Activated naive CD4-positive, alpha-beta T cell treated with anti-CD3 and anti-CD28 coated beads, Interleukin-2, amount 50 U/mL, for 16 hours (primary cell): ENCODE measurements around the gene PDIA5.

Experiments used
- DNase-seq: peaks from one replicate; pipeline ENCODE4 v3.0.0-alpha.2; 2020

PDIA5 gene

DNA sequence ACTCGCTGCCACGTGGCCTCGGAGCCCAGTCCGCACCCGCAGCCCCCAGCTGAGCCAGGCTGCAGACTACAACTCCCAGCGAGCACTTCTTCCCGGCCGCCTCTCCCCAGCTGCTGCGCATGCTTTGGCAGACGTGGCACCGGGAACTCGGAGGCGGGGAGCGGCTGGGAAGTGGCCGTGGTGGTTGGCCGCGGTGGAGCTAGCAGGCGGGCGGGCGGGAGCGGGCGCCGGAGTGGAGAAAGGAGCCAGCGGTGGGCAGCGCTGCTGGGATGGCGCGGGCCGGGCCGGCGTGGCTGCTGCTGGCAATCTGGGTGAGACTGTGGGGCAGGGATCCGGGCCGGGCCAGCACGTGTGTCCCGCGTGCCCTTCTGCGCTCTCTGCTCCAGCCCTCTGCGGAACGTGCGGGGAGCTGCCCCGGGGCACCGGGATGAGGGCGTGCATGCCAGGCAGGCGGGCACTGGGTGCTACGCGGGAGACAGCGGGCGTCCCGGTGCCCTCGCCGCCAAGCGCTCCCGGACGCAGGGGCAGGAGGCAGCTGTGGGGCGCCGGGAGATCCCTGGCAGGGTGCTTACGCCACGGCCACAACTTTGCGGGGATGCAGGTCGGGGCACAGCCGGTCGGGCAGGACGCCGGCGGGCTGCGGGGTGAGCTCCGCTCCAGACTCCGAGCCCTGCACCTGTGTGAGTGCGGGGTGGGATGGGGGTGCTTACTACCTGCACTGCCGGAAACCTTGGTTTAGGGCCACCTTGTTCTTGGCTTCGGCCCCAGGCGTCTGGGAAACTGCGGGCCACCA, at the start of gene PDIA5:
Gene PDIA5, plus strand, starts transcription at position 130 of the 793 bp plus-strand sequence. Its CDS starts 140 bp downstream, at position 270.
- DNase-seq = peak; percentile 83

DNA sequence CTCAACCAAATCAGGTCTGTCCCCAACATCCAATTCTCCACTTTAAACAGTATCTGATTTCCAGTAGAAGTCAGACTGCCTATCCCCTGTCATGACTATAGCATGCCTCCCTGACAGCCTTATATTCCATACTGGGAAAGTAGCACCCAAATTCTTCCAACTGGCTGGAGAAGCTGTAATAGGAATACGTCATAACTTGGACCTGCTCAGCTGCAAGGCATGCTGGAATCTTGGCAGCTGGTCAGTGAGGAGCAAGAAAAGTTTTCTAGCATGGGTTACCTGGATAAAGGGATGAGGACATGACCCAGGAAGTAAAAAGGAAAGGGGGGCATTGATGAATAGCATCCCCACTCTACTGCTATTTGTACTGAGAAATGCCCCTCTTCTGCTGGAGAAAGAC, 48.1 kb upstream of the PDIA5 start:
- DNase-seq = no peak

DNA sequence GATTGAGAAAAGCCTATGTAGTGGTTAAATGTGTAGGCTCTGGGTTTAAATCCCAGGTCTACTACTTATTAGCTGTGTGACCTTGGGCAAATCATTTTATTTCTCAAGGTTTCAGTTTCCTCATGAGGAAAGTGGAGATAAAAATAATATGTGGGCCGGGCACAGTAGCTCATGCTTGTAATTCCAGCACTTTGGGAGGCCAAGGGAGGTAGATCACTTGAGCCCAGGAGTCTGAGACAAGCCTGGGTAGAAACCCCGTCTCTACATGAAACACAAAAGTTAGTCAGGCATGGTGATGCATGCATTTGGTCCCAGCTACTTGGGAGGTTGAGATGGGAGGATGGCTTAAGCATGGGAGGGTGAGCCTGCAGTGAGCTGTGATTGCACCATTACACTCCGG, 47.7 kb upstream of the PDIA5 start:
- DNase-seq = no peak

DNA sequence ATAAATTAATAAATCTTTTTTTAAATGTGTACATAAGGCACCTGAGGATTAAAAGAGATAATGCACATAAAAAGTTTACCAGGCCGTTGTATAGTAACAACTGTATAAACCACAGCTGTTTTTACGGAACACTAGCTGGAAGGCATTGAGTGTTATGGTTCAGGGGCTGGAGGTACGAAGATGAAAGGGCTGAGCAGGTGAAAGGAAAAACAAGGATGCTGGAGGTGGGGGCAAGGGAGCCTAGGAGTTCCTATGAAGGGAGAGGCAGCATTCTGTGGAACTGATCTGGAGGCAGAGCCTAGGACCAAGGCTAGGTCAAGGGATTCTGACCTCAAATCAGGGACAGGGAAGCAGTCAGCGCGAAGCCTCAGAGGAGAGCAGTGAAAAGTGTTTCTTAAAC, 47.2 kb upstream of the PDIA5 start:
- DNase-seq = no peak

DNA sequence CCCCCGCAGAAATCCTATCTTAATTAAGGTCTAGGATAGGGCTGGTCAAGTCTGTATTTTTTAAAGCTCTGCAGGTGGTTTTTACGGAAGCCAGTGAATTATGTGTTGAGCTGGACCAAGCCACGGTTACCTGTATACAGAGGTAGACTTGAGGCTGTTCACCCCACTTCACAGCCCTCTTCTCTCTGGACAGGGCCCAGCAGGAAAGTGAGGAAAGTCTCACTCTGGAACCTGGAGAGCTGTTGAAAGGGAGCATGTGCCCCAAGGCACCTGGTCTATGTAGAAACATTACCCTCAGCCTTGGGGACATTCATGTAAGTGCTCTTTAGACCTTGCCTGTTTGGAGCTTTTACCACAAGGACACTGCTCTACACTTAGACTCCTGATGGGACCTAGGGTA, 46.1 kb upstream of the PDIA5 start:
- DNase-seq = no peak

DNA sequence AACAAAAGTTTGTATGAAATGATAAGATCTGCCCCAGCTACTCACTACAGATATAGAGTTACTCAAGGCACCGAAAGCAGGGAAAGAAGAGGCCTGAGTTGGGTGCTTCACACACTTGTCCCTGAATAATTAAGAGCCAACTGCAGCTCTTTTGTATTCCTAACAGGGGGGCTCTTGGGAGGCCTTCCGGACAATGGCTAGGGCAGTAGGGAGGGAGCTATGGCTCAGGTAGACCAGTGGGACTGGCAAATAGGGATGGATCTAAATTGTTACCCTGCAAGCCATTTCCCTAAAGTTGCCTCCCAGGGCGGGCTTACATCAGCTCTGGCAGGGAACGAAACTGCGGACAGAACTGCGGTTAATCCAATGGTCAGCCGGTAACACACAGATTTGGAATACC, 45.4 kb upstream of the PDIA5 start:
- DNase-seq = no peak

DNA sequence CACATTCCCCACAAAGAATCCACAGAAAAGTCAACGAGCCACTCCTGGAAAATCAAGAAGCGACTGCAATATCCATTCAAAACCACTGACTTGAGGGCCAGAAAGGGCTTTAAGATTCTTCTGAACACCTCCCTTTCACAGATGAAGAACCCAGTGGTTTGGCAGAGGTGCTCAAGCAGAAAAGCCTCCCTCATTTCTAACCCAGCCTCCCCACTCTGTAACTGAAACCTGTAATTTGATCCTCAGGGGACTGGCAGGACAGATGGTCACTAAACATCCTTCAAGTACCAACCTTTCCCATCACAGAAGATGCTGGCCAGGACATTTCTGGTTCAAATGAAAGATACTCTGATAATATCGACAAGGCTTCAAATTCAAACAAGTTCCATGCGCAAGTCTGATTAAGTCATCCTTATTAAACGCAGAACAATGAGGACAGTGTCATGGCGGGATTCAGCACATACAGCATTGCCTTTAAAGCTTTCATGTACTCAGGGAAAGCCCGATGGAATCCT, 44.8 kb upstream of the PDIA5 start:
- DNase-seq = no peak

DNA sequence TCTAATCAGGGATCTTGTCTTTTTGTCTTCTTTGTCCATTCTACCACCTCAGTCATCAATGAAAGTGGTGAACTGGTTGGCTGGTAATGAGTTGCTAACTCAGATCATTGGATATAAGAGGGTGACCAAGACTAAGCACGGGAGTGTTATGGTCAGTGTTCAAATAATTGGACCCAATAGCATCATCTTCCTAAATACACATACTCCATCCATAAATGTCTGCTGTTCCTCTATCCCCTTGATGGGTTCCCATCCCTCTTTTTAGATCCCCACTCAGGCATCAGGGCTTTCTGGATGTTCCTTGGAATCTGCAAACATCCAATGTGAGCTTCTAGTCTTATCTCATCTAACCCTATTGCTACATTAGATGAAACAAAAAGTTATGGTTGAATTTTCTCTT, 42.8 kb upstream of the PDIA5 start:
- no peak for DNase-seq

DNA sequence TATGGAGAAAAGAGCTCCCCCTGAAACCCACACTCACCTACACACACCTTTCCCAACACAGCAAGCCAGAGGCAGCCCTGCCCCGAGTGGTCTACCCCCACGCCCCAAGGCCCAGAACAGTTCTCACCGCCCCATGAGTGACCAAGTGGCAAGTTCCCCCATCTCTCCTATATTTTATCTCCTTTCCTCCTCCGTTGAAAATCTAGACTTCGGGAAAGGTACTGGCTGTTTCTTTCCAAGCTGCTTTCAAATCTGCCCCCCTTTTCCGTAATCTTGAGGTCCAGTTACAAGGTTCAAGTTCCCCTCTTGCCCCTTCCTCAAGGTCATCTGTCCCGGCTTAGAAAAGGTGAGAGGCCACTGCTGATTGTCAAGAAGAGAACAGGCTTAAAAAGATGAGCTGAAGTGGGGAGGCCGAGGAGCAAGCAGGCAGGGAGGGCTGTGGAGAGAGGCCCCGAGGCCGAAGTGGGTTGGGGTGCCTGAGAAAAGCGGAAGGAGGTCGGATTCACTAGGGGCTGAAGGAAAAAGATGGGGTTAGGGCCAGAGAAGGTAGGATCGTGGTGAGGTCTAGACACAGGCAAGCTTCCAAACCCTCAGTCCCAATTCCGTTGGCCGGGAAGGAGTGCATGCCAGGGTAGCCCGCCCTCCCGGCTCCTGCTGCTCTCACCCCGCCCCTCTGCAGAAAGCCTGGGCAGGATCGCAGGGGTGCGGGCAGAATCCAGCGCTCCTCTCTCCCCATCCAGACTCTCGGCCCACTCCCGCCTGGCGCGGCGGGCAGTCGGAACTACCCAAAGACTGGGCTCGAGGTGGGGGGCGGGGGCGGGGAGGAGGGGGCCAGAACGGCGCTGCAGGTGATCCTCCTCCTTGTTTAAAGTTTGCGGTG, 40.9 kb upstream of the PDIA5 start:
- DNase-seq = no peak

DNA sequence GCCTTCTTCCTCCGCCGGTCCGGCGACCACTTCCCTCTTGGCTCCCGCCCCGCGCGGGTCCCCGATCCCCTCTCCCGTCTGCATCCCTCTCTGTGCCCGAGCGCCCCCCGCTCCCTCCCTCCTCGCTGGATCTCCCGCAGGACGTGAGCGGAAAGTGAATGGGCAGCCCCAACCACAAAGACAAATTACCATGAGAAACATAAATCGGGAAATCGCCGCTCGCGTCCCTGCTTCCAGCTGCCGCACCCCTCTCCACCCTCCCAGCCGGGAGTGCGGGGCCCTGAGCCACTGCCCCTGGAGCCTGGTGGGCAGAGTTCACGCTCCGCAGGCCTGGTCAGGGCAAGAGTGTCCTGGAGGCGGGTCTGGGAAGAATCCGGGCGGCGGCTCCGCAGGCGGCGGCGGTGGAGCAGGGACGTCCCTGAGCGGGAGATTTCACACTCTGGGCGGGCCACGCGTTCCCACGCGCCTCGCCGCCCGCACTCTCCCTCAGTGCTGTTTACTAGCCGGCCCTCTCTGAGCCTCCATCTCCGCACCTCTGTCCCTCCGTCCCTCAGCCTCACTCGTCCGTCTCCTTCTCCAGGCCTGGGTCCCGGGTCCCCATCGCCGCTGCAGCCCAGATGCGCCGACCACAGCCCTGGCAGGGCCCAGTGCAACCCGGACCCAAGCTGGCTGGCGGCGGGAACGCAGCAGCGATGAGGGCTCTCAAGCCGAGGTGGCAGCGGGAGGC, 40.1 kb upstream of the PDIA5 start:
- peak; percentile 17 for DNase-seq

DNA sequence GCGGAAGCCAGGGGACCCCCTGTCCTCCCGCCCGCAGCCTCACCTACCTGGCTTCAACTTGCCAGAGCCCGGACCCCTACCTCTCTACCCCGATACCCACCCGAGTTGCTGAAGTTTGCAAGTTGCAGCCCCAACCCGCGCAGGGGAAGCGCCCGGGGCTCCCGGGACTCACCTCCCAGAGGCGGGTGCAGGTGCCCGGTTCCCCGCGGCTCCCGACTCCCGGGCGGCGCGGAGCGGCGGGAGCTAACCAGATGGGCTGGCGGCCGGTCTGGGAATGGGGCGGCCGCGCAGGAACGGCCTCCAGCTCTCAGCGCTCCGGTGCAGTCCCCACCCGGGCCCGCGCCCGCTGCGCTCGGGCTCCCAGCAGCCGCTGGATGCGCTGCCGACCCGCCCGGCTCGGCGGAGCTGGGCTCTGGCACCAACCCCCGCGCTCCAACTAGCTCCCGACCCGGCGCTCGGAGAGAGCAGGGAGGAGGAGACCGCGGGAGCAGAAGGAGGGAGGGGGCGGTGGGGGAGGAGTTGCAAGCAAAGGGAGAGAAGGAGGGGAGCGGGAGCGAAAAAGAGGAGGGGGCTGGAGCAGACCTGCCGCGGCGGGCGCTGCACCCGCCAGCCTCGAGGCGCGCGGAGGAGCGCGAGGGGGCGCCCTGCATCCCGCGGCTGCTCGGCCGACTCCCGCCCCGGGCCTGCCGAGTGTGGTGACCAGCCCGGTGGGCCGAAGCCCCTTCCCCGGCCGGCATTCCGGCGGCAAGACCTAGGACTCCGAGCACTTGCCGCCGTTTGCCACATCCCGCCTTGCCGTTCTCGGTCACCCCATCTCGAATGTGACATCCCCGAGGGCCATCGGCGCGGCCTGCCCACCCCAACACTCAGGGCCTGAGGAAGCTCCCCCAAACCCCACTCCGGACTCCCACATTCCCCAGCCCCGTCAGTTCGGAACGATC, 39.3 kb upstream of the PDIA5 start, which contains the start of gene SEMA5B:
Gene SEMA5B, minus strand, starts transcription at position 472 of the 941 bp plus-strand sequence. CDS start 66,500 bp downstream, outside the sequence.
- peak; percentile 26 for DNase-seq

DNA sequence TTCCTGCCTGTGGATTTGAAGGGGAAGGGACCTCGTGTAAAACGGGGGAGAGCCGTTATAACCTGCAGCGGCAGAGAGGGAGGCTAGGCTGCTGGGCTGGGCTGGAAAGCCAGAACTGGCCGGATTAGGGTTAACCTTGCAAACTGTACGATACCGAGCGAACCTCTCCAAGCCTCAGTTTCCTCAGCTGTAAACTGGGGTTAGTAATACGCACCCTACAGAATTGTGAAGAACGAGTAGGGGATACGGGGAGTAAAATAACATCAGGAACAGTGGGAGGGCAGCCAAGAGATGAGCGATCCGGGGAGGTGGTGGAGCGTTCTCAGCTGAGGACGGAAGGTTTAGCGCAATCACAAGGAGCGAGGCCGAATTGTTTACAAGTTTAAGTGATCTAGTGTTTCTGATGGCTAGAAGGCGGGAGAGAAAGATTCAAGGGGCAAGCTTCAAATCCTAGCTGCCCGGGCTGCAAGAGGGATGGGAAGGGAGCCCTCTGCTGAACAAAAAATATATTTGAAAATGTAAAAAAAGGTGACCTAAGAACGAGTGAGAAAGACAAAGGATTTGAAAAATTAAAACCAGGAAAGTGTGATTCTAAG, 38.5 kb upstream of the PDIA5 start:
- DNase-seq = peak; percentile 12

DNA sequence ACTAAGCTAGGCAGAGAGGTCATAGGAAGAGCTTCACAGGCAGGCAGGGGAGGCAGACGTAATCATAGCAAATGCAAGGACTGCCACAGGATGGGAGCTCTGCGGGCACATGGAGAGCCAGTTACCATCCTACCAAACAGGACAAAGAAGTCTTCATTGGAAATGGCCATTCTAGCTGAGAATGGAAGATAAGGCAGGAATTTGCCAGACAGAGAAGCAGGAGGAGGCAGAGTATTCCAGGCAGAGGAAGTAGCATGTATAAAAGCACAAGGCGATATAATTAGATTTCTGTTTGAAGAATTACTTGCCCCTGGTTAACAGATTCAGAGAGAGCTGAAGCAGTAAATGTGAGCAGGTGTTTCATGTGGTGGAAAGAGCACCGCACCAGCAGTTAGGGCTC, 35.8 kb upstream of the PDIA5 start:
- DNase-seq = no peak

DNA sequence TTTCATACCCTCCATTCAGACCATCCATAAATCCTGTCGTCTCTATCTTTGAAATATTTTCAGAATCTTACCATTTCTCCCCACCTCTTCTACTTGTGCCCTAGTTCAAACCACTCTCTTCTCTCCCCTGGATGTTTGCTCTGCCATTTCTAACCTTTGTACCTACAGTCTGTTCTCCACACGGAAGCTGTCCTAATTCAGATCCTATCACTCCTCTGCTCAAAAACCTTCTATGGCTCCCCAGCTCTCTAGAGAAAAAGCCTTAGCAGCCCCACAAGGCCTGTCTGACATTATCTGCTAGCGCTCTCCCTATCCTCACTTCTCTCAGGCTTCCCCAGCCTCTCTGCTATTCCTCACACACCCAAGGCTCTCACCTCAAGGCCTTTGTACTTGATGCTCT, 34.8 kb upstream of the PDIA5 start:
- DNase-seq = no peak

DNA sequence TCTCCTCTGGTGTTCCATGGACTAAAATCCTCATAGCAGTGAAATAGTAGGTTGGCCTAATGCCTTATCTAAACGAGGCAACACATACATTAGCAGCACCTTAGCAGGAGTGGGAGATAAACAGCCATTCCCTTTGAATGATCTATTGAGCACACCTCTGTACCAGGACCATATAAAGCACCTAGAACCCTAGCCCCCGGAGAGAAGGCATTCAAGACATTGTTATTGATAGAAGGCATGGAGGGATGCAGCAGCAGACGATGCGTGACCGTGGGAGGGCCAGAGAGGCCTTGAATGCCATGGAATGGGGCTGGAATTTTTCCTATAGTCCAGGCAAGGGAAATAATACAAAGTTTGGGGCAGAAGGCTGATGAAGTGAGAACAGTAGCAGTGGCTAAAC, 32.7 kb upstream of the PDIA5 start:
- DNase-seq = no peak

DNA sequence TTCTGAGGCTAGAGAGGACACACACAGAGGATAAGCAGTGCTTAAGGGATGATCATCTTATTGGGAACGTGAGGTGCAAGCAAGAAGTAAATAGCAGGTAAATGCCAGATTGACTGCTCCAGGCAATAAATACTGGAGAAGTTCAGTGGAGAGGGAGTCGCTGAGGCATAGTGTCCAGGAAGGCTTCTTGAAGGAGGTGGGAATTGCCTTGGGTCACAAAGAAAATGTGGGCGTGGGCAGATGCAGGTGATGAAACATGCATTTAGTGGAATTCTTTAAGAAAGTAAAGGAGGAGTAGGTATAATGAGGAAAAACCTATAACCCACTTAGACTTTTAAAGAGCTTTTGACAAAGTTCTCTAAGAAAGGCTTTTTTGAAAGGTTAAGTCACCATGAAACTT, 31.8 kb upstream of the PDIA5 start:
- DNase-seq = no peak

DNA sequence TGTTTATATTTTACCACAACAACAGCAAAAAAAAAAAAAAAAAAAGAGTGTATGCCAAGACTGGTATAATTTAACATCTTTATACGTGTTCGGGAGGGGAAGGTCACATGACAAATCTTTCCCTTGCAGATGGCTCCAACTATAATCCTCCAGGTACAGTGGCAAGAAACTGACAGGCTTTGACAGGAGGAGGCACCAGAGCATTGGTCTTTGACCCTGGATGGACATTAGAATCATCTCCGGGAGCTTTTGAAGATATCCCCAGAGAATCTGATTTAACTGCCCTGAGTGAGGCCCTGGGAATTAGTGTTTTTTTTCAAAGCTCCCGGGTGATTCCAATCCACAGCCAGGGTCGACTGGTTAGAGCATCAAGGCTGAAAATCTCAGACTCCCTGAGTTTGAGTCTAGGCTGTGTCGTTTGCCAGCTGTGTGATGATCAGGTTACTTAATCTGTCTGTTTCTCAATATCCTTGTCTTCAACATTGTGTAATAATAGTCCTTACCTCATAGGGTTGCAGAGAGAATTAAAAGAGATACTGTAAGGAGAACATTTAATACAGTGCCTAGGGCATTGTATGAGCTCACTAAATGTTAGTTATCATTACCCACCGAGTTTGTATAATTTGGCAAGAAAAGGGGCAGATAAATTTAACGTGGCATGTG, 30.3 kb upstream of the PDIA5 start:
- no peak for DNase-seq

DNA sequence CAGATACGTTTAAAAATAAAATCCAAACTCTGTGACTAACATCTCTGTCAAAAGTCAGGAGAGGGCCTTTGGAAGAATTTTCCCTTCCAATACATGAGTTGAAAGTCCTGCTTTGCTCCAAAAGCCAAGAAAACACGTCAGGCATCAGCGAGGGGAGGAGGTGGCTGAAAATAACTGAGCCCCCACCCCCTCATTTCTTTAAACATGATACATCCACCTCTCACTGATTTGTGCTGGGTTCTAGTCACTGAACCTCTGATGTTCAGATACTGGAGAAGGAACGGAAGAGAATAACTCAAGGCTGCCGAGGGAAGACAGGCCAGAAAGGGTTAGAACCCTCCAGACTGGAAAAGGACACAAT, 29.8 kb upstream of the PDIA5 start:
- DNase-seq = no peak

DNA sequence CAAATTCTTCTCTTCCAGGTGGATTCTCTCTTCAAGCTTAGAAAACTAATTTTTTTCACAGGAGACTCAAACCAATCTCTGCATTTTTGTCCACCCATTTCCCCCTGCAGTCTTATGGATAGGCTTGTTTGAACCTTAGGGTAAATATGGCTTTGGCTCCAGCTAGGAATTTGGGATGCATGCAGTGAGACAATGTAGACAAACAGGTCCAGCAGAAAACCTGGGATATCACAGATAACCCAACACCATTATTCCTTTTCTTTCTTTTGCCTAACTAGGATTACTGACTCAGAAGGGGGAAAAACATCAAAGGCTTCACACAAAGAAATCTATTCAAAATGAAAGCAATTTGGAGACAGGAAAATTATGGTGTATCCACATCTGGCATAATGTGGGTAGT, 28.1 kb upstream of the PDIA5 start:
- no peak for DNase-seq

DNA sequence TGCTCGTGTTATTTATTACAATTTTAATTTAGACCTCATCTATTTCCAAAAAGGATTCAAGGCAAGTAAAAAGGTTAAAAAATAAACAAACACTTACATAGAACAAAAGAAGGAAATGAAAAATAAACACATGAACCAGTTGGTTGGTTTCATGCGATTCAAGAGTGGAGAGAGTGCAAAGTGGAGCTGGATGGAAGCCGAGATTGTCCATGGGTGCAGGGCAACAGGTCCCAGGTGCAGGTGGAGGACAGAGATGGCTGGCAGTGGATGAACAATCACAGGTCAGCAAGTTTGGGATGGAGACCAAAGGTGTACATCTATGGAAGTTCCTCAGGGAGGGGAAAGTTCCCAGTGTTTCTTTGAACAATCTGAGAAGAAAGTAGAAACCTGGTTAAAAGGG, 27.6 kb upstream of the PDIA5 start:
- no peak for DNase-seq

DNA sequence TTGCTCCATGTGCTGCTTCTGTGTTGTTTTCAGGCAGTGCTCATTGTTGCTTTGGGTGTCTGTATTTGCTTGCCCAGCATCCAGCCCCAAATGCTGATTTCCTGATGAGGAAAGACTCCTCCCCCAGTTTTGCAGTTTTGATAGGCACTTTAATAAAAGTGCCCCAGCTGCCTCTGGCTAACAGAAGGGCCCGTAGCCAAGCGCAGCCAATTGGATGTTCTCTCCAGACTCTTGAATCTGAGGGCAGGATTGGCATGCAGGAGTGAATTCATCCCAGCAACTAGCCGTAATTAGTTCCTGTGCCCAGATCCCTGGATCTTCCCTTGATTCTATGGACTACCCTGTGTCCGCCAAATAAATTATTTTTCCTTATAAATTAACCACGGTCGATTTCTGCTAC, 24.4 kb upstream of the PDIA5 start:
- DNase-seq = no peak
